Neural cell (in vitro differentiated cells): ENCODE measurements around the gene SNAPC2. TPM values are rescaled to one million over a fixed set of nuclear protein-coding genes. Genes with fewer than 3 reads are reported as not detected.

Experiments
- H2AFZ ChIP-seq: fragments of 200-600, 300-800 bp; sonication (generic), shearing (Covaris generic); 2 replicates; pipeline ENCODE4 v1.6.0; 2014; ENCODE audit warnings: low read depth, mild to moderate bottlenecking, antibody characterized with exemption, low read length, moderate library complexity
- H3F3A ChIP-seq: fragments of 200-600 bp; shearing (Covaris generic); 2 replicates; pipeline ENCODE4 v1.6.1; 2016; ENCODE audit warnings: mild to moderate bottlenecking, moderate library complexity, mixed read lengths, antibody characterized with exemption, low read length; ENCODE audit not compliant: insufficient read depth, poor library complexity, severe bottlenecking
- H3K27ac ChIP-seq: fragments of 200-600, 300-800 bp; sonication (generic), shearing (Covaris generic); 2 replicates; pipeline ENCODE4 v1.5.1; 2014; ENCODE audit warnings: mild to moderate bottlenecking, low read length, moderate library complexity
- H3K27me3 ChIP-seq: fragments of 300-800, 200-600 bp; sonication (generic), shearing (Covaris generic); 2 replicates; pipeline ENCODE4 v1.6.0; 2014; ENCODE audit warnings: mild to moderate bottlenecking, low read depth, low read length, moderate library complexity; ENCODE audit not compliant: insufficient read depth
- H3K36me3 ChIP-seq: fragments of 300-800, 200-600 bp; sonication (generic), shearing (Covaris generic); 2 replicates; pipeline ENCODE4 v1.5.1; 2014; ENCODE audit warnings: mild to moderate bottlenecking, antibody characterized with exemption, low read length, moderate library complexity; ENCODE audit not compliant: insufficient read depth
- H3K4me2 ChIP-seq: fragments of 300-800, 200-600 bp; sonication (generic), shearing (Covaris generic); 2 replicates; pipeline ENCODE4 v1.6.0; 2014; ENCODE audit warnings: mild to moderate bottlenecking, low read length
- H3K4me3 ChIP-seq: fragments of 300-800, 200-600 bp; sonication (generic), shearing (Covaris generic); 2 replicates; pipeline ENCODE4 v1.5.1; 2014; ENCODE audit warnings: mild to moderate bottlenecking, low read length, moderate library complexity
- H3K79me2 ChIP-seq: fragments of 200-600 bp; shearing (Covaris generic); replicated peaks from 2 replicates; pipeline ENCODE4 v1.6.0; 2014; ENCODE audit warnings: mild to moderate bottlenecking, low read length, moderate library complexity; ENCODE audit not compliant: insufficient read depth
- H3K9ac ChIP-seq: fragments of 300-800, 200-600 bp; sonication (generic), shearing (Covaris generic); 2 replicates; pipeline ENCODE4 v1.6.1; 2016; ENCODE audit warnings: mild to moderate bottlenecking, low read length, mixed read lengths
- H3K9me2 ChIP-seq: fragments of 200-600 bp; shearing (Covaris generic); 2 replicates; pipeline ENCODE4 v1.6.1; 2016; ENCODE audit warnings: mild to moderate bottlenecking, low read length, mixed read lengths; ENCODE audit not compliant: insufficient read depth
- H3K9me3 ChIP-seq: fragments of 200-600, 300-800 bp; sonication (generic), shearing (Covaris generic); 2 replicates; pipeline ENCODE4 v1.6.1; 2016; ENCODE audit warnings: mild to moderate bottlenecking, mixed run types, low read length, moderate library complexity, mixed read lengths
- H4K20me1 ChIP-seq: fragments of 200-600 bp; shearing (Covaris generic); 2 replicates; pipeline ENCODE4 v1.6.1; 2016; ENCODE audit warnings: mild to moderate bottlenecking, mixed run types; ENCODE audit not compliant: insufficient read depth
- CTCF ChIP-seq: fragments of 450-650 bp; IDR thresholded peaks from 2 replicates; pipeline ENCODE4 v1.5.1; 2014; ENCODE audit warnings: antibody characterized with exemption, mild to moderate bottlenecking, moderate library complexity; ENCODE audit not compliant: poor library complexity, severe bottlenecking
- EP300 ChIP-seq: fragments of 450-650 bp; conservative IDR thresholded peaks from 2 replicates; pipeline ENCODE4 v1.6.1; 2014; ENCODE audit warnings: antibody characterized with exemption, mild to moderate bottlenecking, moderate library complexity; ENCODE audit not compliant: poor library complexity, severe bottlenecking
- EZH2 ChIP-seq: fragments of 200-600, 300-800 bp; shearing (Covaris generic), sonication (generic); IDR thresholded peaks from 2 replicates; pipeline ENCODE4 v1.6.1; 2014; ENCODE audit warnings: antibody characterized with exemption, low read length, borderline replicate concordance, mild to moderate bottlenecking; ENCODE audit not compliant: insufficient read depth, poor library complexity, severe bottlenecking
- MXI1 ChIP-seq: fragments of 450-650 bp; conservative IDR thresholded peaks from 2 replicates; pipeline ENCODE4 v1.6.1; 2014; ENCODE audit warnings: antibody characterized with exemption, mild to moderate bottlenecking; ENCODE audit not compliant: poor library complexity, severe bottlenecking
- POLR2AphosphoS5 ChIP-seq: IDR thresholded peaks from 2 replicates; pipeline ENCODE4 v1.6.1; 2012
- RAD21 ChIP-seq: fragments of 450-650 bp; conservative IDR thresholded peaks from 2 replicates; pipeline ENCODE4 v1.6.1; 2014; ENCODE audit warnings: antibody characterized with exemption, mild to moderate bottlenecking, moderate library complexity
- SMC3 ChIP-seq: fragments of 450-650 bp; conservative IDR thresholded peaks from 2 replicates; pipeline ENCODE4 v1.6.1; 2014; ENCODE audit warnings: antibody characterized with exemption, mild to moderate bottlenecking, moderate library complexity; ENCODE audit not compliant: poor library complexity
- TAF1 ChIP-seq: IDR thresholded peaks from 2 replicates; pipeline ENCODE4 v1.6.1; 2012; ENCODE audit warnings: low read depth
- polyA plus RNA-seq: library from polyadenylated mRNA; depleted of rRNA; stranded (reverse); fragments of >200 nt; gene quantifications from 2 replicates; pipeline ENCODE4 v1.2.3, GENCODE V29; 2014
- TF ChIP-seq, protein P1 (sequence below): IDR thresholded peaks from 2 replicates; pipeline ENCODE4 v1.6.1; 2012; ENCODE audit warnings: borderline replicate concordance

Gene SNAPC2
- polyA plus RNA-seq, 1 donor from 2014 or later, result 12.8 TPM

- Histone ChIP-seq H3K27me3 (no peaks in the 10 kb centered on the region), H3K4me3 (no peak overlapping the region), H2AFZ (no peak overlapping the region), H3K4me2 (no peak overlapping the region), H4K20me1 (no peaks in the 10 kb centered on the region), H3F3A (no peaks in the 10 kb centered on the region), H3K27ac (no peak overlapping the region), H3K36me3 (no peaks in the 10 kb centered on the region), H3K9ac (no peak overlapping the region), H3K9me3 (no peaks in the 10 kb centered on the region), H3K9me2 (no peaks in the 10 kb centered on the region), H3K79me2 (no peaks in the 10 kb centered on the region)
- TF ChIP-seq SMC3 (no peak), TAF1 (no peak), MXI1 (no peak), CTCF (no peak), EP300 (no peak)
- TF ChIP-seq, protein P1, sequence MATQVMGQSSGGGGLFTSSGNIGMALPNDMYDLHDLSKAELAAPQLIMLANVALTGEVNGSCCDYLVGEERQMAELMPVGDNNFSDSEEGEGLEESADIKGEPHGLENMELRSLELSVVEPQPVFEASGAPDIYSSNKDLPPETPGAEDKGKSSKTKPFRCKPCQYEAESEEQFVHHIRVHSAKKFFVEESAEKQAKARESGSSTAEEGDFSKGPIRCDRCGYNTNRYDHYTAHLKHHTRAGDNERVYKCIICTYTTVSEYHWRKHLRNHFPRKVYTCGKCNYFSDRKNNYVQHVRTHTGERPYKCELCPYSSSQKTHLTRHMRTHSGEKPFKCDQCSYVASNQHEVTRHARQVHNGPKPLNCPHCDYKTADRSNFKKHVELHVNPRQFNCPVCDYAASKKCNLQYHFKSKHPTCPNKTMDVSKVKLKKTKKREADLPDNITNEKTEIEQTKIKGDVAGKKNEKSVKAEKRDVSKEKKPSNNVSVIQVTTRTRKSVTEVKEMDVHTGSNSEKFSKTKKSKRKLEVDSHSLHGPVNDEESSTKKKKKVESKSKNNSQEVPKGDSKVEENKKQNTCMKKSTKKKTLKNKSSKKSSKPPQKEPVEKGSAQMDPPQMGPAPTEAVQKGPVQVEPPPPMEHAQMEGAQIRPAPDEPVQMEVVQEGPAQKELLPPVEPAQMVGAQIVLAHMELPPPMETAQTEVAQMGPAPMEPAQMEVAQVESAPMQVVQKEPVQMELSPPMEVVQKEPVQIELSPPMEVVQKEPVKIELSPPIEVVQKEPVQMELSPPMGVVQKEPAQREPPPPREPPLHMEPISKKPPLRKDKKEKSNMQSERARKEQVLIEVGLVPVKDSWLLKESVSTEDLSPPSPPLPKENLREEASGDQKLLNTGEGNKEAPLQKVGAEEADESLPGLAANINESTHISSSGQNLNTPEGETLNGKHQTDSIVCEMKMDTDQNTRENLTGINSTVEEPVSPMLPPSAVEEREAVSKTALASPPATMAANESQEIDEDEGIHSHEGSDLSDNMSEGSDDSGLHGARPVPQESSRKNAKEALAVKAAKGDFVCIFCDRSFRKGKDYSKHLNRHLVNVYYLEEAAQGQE, result no peak
Measured at GRCh38 chr19:7881910-7882309, 38.2 kb upstream of the SNAPC2 start.

DNA sequence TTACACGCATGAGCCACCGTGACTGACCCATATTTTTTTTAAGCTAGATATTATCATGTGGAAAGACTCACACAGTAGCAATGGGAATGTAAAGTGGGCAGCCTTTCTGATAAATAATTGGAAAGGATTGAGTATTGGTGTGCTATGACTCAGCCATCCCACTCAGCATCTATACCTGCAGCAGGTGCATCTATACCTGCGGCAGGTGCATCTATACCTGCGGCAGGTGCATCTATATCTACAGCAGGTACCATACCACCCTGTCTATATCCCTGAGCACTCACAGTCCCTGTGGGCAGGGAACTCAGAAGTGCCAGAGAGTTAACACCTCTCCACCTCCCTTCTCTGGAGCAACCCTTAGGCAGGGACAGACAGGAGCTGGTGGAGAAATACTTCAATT is 37.0 kb upstream of the SNAPC2 start:
- Histone ChIP-seq H4K20me1 (no peaks in the 10 kb centered on the region), H3K4me3 (no peak overlapping the region), H3K27me3 (peaks cover 6% of the 10 kb centered on the region), H3K79me2 (no peaks in the 10 kb centered on the region), H3K4me2 (no peak overlapping the region), H3F3A (no peaks in the 10 kb centered on the region), H3K9me2 (no peaks in the 10 kb centered on the region), H3K9ac (no peak overlapping the region), H2AFZ (no peak overlapping the region), H3K9me3 (no peaks in the 10 kb centered on the region), H3K27ac (no peak overlapping the region), H3K36me3 (no peaks in the 10 kb centered on the region)
- TF ChIP-seq EZH2 (no peak), CTCF (no peak), RAD21 (no peak), SMC3 (no peak), EP300 (no peak), MXI1 (no peak), TAF1 (no peak), POLR2AphosphoS5 (no peak)
- TF ChIP-seq, protein P1, result no peak
